ENCODE results near the gene IMMP2L.

Gene IMMP2L

GRCh38 chr7:111014079-111014478 lies 548.2 kb downstream of the IMMP2L start:
- no peak overlapping the region for H3K4me3 ChIP-seq (ENCODE audit: low read length)

GRCh38 chr7:111012799-111013675 lies 549.3 kb downstream of the IMMP2L start:
- no peak overlapping the region for H3K4me3 ChIP-seq (ENCODE audit: low read length)
- TF ChIP-seq ZNF274 (IDR thresholded peaks at IDR 0.05; ENCODE audit: low read depth, low read length), result no peak

More at GRCh38 chr7:111014079-111014478, 548.2 kb downstream of the IMMP2L start:
- TF ChIP-seq ZNF274 (IDR thresholded peaks at IDR 0.05; ENCODE audit: low read depth, low read length), result no peak

GRCh38 chr7:111012149-111012548 lies 550.1 kb downstream of the IMMP2L start:
- TF ChIP-seq ZNF274 (IDR thresholded peaks at IDR 0.05; ENCODE audit: low read depth, low read length), result no peak
- no peak overlapping the region for H3K4me3 ChIP-seq (ENCODE audit: low read length)

- TF ChIP-seq ZNF274 (IDR thresholded peaks at IDR 0.05; ENCODE audit: low read depth, low read length), result no peak
- H3K4me3 ChIP-seq (ENCODE audit: low read length), result no peak overlapping the region
These were observed 550.8 kb downstream of the IMMP2L start for GRCh38 chr7:111011520-111011919.

GRCh38 chr7:111010798-111011197 lies 551.5 kb downstream of the IMMP2L start:
- no peak overlapping the region for H3K4me3 ChIP-seq (ENCODE audit: low read length)
- no peak for TF ChIP-seq ZNF274 (IDR thresholded peaks at IDR 0.05; ENCODE audit: low read depth, low read length)

GRCh38 chr7:111009526-111010040 lies 552.7 kb downstream of the IMMP2L start:
- TF ChIP-seq ZNF274 (IDR thresholded peaks at IDR 0.05; ENCODE audit: low read depth, low read length), result no peak
- no peak overlapping the region for H3K4me3 ChIP-seq (ENCODE audit: low read length)

GRCh38 chr7:111006691-111007090 lies 555.6 kb downstream of the IMMP2L start:
- no peak for TF ChIP-seq ZNF274 (IDR thresholded peaks at IDR 0.05; ENCODE audit: low read depth, low read length)
- H3K4me3 ChIP-seq (ENCODE audit: low read length), result no peak overlapping the region

- TF ChIP-seq ZNF274 (IDR thresholded peaks at IDR 0.05; ENCODE audit: low read depth, low read length), result no peak
- H3K4me3 ChIP-seq (ENCODE audit: low read length), result no peak overlapping the region
These were observed 556.3 kb downstream of the IMMP2L start for GRCh38 chr7:111006040-111006439.

- TF ChIP-seq ZNF274 (IDR thresholded peaks at IDR 0.05; ENCODE audit: low read depth, low read length), result no peak
- H3K4me3 ChIP-seq (ENCODE audit: low read length), result no peak overlapping the region
These were observed 556.8 kb downstream of the IMMP2L start for GRCh38 chr7:111005445-111005844.

GRCh38 chr7:111004310-111004901 lies 557.9 kb downstream of the IMMP2L start:
- no peak overlapping the region for H3K4me3 ChIP-seq (ENCODE audit: low read length)
- no peak for TF ChIP-seq ZNF274 (IDR thresholded peaks at IDR 0.05; ENCODE audit: low read depth, low read length)

- H3K4me3 ChIP-seq (ENCODE audit: low read length), result no peak overlapping the region
- no peak for TF ChIP-seq ZNF274 (IDR thresholded peaks at IDR 0.05; ENCODE audit: low read depth, low read length)
These were observed 558.4 kb downstream of the IMMP2L start for GRCh38 chr7:111003883-111004282.

- H3K4me3 ChIP-seq (ENCODE audit: low read length), result no peak overlapping the region
- no peak for TF ChIP-seq ZNF274 (IDR thresholded peaks at IDR 0.05; ENCODE audit: low read depth, low read length)
These were observed 568.0 kb downstream of the IMMP2L start for GRCh38 chr7:110994028-110994967.

GRCh38 chr7:110988890-110989501 lies 573.3 kb downstream of the IMMP2L start:
- H3K4me3 ChIP-seq (ENCODE audit: low read length), result no peak overlapping the region
- no peak for TF ChIP-seq ZNF274 (IDR thresholded peaks at IDR 0.05; ENCODE audit: low read depth, low read length)

GRCh38 chr7:110988348-110988747 lies 573.9 kb downstream of the IMMP2L start:
- no peak for TF ChIP-seq ZNF274 (IDR thresholded peaks at IDR 0.05; ENCODE audit: low read depth, low read length)
- no peak overlapping the region for H3K4me3 ChIP-seq (ENCODE audit: low read length)

Measured in GM08714 (cell line).